ENCODE measurements around the gene SIRPB2.
"Not testable (repeated sequence)": the region's sequence is repeated elsewhere in the genome, so short reads cannot be mapped to it uniquely, and the experiment has no call there.

The SIRPB2 gene

GRCh38 chr20:1499528-1500420 is 8.6 kb upstream of the SIRPB2 start:
- DNase-seq (ENCODE audit: low spot score), result no peak

- not testable (repeated sequence) for DNase-seq (ENCODE audit: low spot score)
Measured at GRCh38 chr20:1497371-1497770, 6.2 kb upstream of the SIRPB2 start.

GRCh38 chr20:1496930-1497329 is 5.7 kb upstream of the SIRPB2 start:
- DNase-seq (ENCODE audit: low spot score), result no peak

- no peak for DNase-seq (ENCODE audit: low spot score)
Measured at GRCh38 chr20:1494436-1494835, 3.2 kb upstream of the SIRPB2 start.

- no peak for DNase-seq (ENCODE audit: low spot score)
Measured at GRCh38 chr20:1493536-1493935, 2.3 kb upstream of the SIRPB2 start.

GRCh38 chr20:1491860-1492642 is 831 bp upstream of the SIRPB2 start:
- no peak for DNase-seq (ENCODE audit: low spot score)

- no peak for DNase-seq (ENCODE audit: low spot score)
Measured at GRCh38 chr20:1490643-1491195, 501 bp downstream of the SIRPB2 start.

- no peak for DNase-seq (ENCODE audit: low spot score)
Measured at GRCh38 chr20:1489764-1490436, 1.3 kb downstream of the SIRPB2 start.

- DNase-seq (ENCODE audit: low spot score), result no peak
Measured at GRCh38 chr20:1489325-1489724, 1.9 kb downstream of the SIRPB2 start.

GRCh38 chr20:1486566-1486965 is 4.7 kb downstream of the SIRPB2 start:
- DNase-seq (ENCODE audit: low spot score), result no peak

- DNase-seq (ENCODE audit: low spot score), result no peak
Measured at GRCh38 chr20:1484438-1485116, 6.6 kb downstream of the SIRPB2 start.

GRCh38 chr20:1479831-1480595 is 11.2 kb downstream of the SIRPB2 start:
- DNase-seq (ENCODE audit: low spot score), result no peak

- no peak for DNase-seq (ENCODE audit: low spot score)
Measured at GRCh38 chr20:1478566-1478965, 12.7 kb downstream of the SIRPB2 start.

- no peak for DNase-seq (ENCODE audit: low spot score)
Measured at GRCh38 chr20:1477896-1478490, 13.2 kb downstream of the SIRPB2 start.

GRCh38 chr20:1474817-1475603 is 16.2 kb downstream of the SIRPB2 start:
- peak; percentile 17 for DNase-seq (ENCODE audit: low spot score)

- DNase-seq (ENCODE audit: low spot score), result no peak
Measured at GRCh38 chr20:1474325-1474724, 16.9 kb downstream of the SIRPB2 start.

- DNase-seq (ENCODE audit: low spot score), result no peak
Measured at GRCh38 chr20:1473246-1474220, 17.7 kb downstream of the SIRPB2 start.

GRCh38 chr20:1472556-1473245 is 18.5 kb downstream of the SIRPB2 start:
- peak; percentile 21 for DNase-seq (ENCODE audit: low spot score)
